GM23338 (cell line): ENCODE measurements around the gene TMEM120B.

ENCODE experiments used
- CREB1 ChIP-seq: fragments of 250-450 bp; sonication (Bioruptor Pico); IDR thresholded peaks from 2 replicates; pipeline ENCODE4 v1.5.0; 2020; ENCODE audit warnings: low read depth, mild to moderate bottlenecking, moderate library complexity
- CTCF ChIP-seq, 2 experiments: fragments of 200-600 bp in 1 of 2; sonication (generic) in 1 of 2; conservative IDR thresholded peaks; 2 replicates each; pipeline versions ENCODE4 v1.5.1 to v1.6.1; 2016 to 2017; ENCODE audit warnings: antibody characterized with exemption in 2 of 2, low read depth in 2 of 2, mild to moderate bottlenecking in 2 of 2, moderate library complexity in 1 of 2
- EZH2 ChIP-seq: fragments of 200-600 bp; sonication (generic); IDR thresholded peaks from one replicate; pipeline ENCODE4 v1.8.0; 2017; ENCODE audit warnings: antibody characterized with exemption, mild to moderate bottlenecking, low read depth; ENCODE audit not compliant: unreplicated experiment
- EZH2phosphoT487 ChIP-seq: fragments of 200-600 bp; sonication (generic); IDR thresholded peaks from one replicate; pipeline ENCODE4 v1.8.1; 2018; ENCODE audit warnings: antibody characterized with exemption; ENCODE audit not compliant: unreplicated experiment
- JUNB ChIP-seq: IDR thresholded peaks from one replicate; pipeline ENCODE4 v1.6.1; 2016; ENCODE audit warnings: antibody characterized with exemption; ENCODE audit not compliant: unreplicated experiment
- POLR2AphosphoS5 ChIP-seq: IDR thresholded peaks from 2 replicates; pipeline ENCODE4 v1.6.1; 2016; ENCODE audit warnings: antibody characterized with exemption, low read depth
- REST ChIP-seq: IDR thresholded peaks from one replicate; pipeline ENCODE4 v1.6.1; 2018; ENCODE audit warnings: antibody characterized with exemption; ENCODE audit not compliant: unreplicated experiment

- no peak for TF ChIP-seq REST
- TF ChIP-seq CTCF (conservative IDR thresholded peaks at IDR 0.05; ENCODE audit: low read depth in 2 of 2), result peak; percentile 32 to 42; a peak in 3 of 4 replicates
- peak; percentile 65 for TF ChIP-seq POLR2AphosphoS5
- no peak for TF ChIP-seq CREB1 (CRISPR knock-in tag)
- TF ChIP-seq EZH2, result no peak
- no peak for TF ChIP-seq JUNB
- TF ChIP-seq EZH2phosphoT487, result no peak
These were observed 84.6 kb downstream of the TMEM120B start for GRCh38 chr12:121796855-121797751.
